NCI-H345 treated with DMSO at 0.1 percent for 48 hours (cell line): ENCODE data around the gene THSD7B.
"Not testable (repeated sequence)": the region's sequence is repeated elsewhere in the genome, so short reads cannot be mapped to it uniquely, and the experiment has no call there.

Source experiments
- DNase-seq: peaks from one replicate; lab custom pipeline; 2025; ENCODE audit not compliant: unreplicated experiment; lab: John Stamatoyannopoulos, UW

The THSD7B gene

DNA sequence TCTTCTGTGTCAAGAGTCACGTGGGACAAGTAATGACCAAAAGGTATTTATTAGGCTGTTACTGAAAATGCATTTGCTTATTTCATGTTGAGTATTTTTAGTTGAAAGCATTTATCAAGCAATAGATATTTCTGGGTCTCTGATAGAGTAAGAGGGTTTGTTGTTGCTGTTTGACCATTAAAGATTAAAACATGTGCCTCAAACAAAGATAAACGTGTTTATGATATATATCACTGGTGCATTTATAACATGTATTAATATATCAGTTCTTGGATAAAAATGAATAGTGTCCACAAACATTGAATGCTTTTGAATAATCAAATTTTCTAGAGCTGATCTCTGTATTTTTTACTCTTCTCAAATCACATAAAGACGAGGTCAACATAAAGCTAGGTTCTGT is 467.7 kb downstream of the THSD7B start:
- no peak for DNase-seq

DNA sequence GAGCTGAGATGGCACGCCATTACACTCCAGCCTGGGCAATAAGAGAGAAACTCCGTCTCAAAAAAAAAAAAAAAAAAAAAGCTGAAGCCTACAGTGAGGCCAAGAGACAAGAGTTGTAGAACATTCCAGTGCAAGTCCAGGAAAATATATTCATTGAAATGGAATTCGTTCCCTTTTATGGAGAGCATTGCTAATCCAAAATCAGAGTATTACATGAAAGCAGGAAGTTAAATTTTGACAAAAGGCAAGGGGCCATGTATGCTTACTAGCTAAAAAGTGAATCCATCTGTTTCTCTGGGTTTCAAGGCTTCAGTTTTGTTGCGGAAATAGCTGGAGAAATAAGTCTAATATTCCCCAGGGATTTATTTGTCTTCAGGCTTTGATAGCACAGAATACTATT is 471.7 kb downstream of the THSD7B start:
- no peak for DNase-seq

DNA sequence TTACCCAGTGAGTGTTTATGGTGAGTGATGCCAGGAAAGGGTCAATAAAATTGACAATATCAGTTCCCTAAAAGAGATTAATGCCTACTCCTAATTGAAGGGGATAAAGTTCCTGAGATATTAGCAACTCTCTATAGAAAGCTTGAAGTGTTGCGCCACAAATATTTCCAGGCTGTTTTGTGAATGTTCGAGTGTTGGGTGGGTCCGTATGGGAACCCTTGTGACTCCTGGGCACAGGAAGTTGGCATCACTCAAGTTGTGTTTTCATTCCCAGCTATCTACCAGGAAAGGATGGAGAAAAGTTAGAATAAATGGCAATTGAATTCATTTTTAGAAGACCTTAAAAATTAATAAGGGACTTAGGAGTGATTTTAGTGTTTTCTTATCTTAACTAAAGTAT is 472.7 kb downstream of the THSD7B start:
- DNase-seq, result no peak

DNA sequence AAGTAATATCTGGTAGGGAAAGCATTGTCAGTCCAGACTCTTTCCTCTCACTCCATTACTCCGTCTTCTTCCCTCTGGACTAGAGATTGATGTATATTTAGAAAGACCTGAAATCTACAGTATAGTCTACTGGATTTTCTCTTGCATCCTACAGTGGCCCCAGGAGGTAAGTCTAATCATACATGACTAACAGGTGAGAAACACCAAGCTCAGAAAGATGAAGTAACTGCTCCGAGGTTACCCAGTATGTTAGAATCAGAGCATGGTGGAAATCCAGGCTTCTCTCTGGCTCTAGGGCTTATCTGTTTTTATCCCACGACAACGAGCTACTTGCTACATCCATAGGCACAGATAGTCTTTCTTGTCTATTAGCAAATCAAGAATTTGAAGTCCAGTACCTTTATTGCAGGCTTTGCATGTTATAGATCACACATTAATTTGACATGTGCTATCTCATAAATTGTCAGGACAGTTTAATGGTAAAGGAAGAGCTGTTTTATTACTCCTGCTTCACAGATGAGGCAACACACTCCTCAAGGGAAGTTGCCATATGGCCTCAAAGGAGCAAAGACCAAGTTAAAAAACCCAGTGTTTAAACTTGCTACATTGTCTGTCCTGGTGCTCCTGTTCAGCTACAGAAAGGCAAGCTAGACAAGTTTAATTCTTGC is 484.3 kb downstream of the THSD7B start:
- DNase-seq, result no peak

DNA sequence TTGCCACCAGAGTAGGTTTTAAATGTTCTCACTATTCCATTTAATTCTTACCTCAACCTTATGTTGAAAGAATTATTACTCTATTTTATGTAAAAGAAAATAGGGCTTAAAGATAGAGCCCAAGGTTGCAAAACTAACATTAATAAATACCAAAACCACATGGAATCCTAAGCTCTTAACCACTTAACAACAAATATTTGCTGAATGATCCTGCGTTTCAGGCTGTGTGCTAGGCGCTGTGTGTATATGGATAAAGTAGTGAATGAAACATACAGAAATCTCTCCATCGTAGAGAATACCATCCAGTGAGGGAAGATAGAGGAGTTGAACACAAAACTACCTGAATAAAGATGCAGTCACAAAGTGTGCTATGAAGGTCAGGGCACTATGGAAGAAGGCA is 485.1 kb downstream of the THSD7B start:
- DNase-seq, result no peak

DNA sequence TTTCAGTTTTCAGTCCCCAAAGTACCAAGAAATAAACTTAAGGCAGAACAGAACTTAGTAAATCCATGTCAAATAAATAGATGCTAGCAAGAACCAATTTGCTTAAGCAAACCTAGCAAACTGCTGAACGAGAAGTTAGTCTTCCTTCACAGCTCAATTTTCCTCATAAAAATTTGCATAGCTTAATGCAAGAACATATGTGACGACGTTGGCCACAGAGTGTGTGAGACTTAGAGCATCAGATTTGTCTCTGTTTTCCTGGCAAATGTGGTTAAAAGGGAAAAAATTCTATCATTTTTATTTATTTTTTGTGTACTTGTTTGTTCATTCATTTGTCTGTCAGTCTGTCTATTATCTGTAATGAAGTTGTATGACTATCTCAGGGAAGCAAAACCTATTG is 485.7 kb downstream of the THSD7B start:
- DNase-seq, result no peak

DNA sequence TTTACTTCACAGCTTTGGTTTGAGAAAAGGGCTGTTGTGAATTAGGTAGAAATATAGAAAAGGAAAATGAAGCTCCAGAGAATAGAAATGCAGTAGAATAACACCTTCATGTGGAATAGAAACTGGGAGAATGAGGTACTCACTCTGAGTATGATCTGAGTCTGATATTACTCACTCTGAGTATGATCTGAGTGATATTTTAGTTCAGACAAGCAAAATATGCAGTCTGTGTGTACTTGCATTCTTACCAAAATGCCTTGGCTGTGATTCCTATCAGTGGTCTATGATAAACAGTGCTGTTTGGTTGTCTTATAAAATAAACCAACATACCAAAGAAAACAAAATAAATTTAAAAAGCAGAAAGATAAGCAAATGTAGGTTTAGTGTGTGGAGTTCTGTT is 487.6 kb downstream of the THSD7B start:
- DNase-seq, result no peak

DNA sequence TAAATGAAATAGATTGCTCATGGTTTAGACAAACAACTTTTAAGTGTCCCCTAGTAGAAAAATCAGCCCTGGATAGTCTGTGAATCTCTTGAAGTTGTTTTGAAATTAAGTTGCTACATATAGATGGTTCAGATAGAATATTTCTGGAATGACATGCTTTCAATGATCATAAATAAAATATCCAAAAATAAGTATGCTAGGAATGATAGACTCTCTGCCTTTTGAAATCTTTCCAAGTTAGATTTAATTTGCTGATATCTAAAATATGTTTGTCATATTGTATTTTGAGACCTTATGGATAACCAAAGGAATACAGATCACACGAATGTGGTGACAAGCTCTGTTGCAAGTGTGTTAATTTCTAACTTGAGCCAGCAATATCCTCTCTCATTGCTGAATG is 488.7 kb downstream of the THSD7B start:
- DNase-seq, result no peak

DNA sequence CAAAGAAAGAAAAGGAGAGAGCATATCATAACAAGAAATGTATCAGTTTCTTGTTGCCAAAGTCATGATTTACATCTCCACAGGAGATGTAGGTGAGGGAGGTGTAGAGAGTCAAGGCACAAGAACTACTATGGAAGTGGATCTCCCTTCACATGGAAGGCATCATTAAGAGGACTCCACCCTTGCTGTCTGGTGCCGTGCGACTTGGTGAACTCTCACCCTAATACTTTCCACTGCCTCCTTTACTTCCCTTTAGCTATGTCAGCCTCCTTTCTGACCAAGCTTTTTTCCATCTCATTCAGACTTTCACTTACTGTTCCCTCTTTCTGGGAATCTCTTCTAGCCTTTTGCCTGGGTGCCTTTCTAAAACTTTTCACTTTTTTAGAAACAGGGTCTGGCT is 490.0 kb downstream of the THSD7B start:
- no peak for DNase-seq

DNA sequence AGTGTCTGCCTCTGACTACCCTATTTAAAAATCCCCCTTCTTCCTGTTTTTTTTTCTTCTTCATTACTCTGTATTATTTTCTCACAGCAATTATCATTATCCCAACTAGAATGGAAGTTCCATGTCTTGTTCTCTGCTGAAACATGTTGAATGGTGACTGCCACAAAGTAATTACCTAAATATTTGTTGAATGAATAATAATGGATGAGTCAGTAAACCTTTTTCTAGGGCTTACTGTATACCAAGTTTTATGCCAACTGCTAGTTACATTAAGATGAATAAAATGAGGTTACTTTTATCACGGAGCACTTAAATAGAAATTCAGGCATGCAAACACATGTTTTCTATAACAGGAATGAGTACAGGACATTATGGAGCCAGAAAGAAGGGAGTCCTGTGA is 490.6 kb downstream of the THSD7B start:
- DNase-seq, result no peak

DNA sequence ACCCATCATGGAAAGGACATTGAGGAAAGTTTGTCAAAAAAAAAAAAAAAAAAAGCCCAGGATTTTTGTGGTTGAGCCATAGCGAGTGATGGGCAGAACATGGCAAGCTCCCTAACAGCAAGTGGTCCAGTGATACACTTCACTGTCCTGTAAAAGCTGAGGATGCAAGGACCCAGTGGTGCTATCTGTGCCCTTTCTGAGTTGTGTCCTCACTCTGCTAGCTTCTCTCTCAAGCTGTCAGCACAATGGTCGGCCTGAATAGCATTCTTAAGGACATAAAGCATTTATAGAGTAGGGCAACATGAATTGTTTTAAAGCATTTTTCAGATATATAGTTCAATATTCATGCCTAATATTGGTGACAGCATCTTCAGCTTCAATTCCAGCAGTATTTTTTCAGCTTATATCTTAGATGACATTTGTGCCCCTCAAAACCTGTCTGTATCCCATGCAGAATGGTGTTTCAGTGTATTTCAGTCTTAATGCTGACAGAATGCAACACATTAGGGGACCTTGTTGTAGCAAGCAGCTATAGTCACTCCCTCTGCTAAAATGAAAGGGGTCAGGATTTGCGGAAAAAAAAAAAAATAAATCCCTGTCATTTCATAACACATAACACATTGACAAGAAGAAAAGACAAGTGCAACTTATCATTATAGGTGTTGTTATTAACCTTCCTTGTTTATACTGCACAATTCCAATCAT is 496.7 kb downstream of the THSD7B start:
- DNase-seq, result no peak

DNA sequence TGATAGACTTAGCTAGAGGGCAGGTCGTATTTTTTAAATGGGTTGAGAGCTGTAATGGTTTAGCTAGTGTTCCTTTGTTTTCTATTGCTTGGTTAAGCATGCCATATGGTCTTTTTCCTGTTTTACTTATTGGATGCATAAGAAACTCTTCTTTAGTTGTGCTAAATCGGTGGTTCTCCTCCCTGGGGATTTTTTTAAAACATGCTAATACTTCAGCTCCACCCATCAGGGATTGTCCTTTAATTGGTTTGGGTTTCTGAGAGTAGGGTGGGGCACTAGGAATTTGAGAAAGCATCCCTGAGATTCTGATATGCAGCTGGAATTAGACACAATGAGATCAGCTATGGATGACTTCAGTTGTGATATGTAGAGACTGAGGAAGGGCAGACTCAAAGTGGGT is 497.2 kb downstream of the THSD7B start:
- DNase-seq, result no peak

DNA sequence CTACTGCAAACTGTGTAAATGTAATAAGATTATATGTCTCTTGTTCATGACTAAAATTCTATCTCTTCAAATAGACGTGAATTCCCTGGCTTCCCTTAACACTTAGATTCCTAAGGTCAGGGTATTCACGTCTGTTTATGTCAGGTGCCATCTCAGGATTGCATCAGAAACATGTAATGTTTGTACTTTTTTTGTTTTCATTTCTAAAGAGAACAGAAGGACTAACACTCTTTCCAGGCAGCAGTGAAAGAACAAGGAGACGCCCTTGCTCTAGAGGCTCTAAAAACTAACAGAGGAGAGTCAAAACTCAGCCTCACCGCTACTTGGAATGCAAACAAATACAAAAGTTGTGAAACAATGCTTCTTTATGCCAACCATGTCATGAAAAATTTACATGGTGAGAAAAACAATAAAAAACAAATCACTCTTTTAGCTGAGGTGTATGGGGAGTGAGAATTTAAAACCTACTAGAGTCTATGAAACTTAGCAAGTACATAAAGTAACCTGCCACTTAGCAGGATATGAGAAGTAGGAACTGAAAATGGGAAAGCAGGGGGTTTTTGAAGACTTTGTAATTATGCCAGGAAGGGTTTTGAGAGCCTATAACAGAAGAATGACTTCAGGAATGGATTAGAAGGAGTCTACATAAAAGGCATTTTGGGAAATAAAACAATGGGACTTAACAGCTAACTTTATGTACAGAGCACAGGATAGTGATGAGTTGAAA is 522.7 kb downstream of the THSD7B start:
- DNase-seq, result no peak

DNA sequence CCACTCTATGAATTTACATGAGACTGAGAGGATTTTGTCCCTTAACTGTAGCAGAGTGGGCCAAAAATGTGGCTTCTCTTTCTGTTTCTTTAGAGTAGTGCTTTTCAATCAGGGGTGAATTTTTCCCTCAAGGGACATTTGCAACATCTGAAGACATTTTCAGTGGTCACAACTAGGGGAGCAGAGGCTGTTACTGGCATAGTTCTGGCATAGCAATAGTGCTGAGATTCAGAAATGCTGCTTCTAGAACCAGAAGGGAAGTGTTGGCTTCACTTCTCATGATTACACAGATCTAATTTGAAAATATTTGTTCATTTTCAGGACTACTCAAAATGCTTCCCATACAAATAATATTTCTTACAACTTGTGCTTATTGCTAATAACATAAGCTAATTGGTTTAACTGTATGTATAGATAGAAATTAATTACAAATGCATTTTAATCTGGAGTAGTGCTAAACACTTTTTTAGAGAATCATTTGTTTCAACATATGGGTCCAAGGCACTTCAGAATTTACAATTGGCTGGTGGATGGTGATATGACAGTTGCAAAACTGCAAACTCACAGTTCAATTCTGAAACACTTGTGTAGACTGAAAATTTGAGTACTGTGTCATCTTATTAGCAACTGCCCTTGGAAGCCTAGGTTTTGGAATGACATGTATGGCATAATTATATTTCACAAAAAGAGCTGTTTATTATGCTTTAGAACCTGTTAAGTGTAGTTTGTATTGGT is 526.7 kb downstream of the THSD7B start:
- DNase-seq, result no peak

DNA sequence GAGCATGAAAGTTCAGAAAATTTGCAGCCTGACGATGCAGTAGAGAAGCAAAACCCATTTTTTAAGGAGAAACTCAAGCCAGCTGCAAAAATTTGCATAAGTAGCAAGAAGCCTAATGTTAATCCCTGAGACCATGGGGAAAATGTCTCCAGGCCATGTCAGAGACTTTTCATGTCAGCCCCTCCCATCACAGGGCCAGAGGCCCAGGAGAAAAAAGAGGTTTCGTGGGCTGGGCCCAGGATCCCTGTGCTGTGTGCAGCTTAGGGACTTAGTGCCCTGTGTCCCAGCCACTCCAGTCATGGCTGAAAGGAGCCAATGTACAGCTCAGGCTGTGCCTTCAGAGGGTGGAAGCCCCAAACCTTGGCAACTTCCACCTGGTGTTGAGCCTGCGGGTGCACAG is 533.0 kb downstream of the THSD7B start:
- DNase-seq, result no peak

DNA sequence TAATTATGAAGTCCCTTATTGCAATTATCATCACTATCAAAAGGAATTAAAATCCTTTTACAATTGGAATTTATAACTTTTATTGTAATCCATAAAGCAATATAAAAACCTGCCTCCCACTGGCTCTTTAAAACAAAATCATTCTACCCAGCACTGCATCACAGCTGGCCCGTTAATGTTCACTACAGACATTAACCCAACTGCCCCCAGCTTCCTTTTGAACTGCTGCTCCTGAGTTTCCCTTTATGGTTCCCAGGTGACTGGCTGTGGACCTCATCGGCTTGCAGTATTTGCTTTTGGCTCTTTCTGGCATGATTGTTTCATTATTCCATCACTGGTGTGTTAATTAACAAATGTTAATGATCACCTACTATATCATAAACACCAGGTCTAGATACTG is 535.6 kb downstream of the THSD7B start:
- no peak for DNase-seq

DNA sequence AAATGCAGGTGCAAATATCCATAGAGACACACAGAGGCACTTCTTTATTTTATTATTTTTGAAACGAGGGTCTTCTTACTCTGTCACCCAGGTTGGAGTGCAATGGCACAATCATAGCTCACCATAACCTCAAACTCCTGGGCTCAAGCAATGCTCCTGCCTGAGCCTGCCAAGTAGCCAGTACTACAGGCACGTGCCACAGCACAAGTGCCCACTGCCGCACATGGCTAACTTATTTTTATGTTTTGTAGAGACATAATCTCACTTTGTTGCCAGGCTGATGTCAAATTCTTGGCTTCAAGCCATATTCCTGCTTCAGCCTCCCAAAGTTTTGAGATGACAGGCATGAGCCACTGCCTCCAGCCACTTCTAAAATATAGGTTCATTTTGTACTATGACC is 537.6 kb downstream of the THSD7B start:
- no peak for DNase-seq

DNA sequence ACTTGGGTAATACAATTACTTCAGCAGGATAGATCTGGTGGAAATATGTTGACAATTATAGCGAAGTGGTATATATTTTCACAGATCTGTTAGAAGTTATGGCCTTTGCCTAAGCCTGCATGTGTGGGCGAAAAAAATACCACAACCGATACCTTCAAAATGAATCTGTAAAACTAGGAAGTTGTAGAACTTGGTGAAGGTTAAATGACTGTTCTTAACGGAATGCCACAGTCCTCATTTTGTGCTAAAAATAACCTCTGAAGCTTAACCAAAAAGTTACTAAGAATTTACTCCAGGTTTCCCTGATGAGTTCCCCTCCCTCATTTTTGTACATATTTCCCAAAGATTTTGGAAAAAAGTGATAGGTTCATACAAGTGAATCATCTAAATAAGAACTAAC is 550.7 kb downstream of the THSD7B start:
- DNase-seq, result no peak

DNA sequence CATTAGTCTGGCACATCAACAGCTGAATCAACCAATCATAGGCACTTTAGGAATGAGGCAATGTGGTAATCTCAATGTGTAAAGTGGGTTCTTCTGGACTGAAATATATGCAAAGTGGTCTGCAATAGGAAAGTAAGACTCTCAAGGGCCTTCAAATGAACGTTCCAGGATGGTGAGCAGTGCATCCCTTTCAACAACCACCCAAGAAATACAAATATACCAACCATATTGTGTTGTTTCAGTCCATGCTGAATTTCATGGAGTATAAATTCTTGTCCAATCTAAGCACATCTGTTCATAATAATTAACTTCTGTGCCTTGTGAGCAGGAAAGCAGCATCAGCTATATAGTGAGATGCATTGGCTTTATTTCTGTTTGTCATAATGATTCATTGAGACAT is 556.2 kb downstream of the THSD7B start:
- no peak for DNase-seq

DNA sequence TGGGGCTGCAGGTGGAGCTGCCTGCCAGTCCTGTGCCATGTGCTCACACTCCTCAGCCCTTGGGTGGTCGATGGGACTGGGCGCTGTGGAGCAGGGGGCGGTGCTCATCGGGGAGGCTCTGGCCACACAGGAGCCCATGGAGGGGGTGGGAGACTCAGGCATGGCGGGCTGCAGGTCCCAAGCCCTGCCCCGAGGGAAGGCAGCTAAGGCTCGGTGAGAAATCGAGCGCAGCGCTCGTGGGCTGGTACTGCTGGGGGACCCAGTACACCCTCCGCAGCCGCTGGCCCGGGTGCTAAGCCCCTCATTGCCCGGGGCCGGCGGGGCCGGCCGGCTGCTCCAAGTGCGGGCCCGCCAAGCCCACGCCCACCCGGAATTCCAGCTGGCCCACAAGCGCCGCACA is 566.2 kb downstream of the THSD7B start:
- not testable (repeated sequence) for DNase-seq

DNA sequence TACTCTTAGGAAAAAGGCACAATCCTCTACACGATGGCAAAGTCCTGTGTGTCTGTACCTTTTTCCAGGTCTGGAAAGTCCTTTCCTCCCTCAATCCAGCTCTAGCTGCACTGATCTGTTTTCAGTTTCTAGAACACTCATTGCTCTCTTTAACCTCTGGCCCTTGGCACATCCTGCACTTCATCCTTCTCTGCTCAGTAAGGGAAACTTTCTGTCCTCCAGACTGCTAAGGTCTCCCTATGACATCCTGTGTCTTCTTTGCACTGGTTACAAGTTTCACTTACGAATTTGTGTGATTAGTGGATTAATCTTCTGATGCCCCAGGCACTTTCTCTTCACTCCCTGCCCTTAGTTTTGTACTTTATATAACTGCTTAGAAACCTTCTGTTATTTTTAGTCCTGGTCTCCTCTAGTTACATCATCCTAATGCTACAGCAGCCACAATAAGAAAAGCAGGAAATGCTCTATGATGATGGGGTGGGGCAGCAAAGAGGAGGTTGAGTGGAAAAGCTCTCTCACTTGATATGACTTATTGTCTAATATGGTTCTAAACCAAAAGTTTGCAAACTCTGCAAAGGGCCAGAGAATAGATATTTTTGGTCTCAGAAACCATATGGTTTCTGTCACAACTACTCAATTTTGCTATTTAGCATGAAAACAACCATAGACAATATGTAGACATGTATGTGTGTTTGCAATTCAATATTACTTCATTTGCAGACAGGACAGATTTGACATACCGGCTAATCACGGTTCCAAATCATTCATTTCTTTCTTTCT is 568.2 kb downstream of the THSD7B start:
- DNase-seq, result no peak
